ENCODE data around the gene ADCYAP1. TPM values are rescaled to one million over a fixed set of nuclear protein-coding genes. Genes with fewer than 3 reads are reported as not detected.
A peak's percentile ranks its signal among the peaks of the same experiment; 100 is the strongest.

ADCYAP1 gene
- total RNA-seq, 1 experiment from 2014 or later, result not detected

GRCh38 chr18:892316-892715, 12.4 kb upstream of the ADCYAP1 start:
- H3K4me1 Mint-ChIP-seq (ENCODE audit: insufficient read depth, unreplicated experiment), result no peaks in the 10 kb centered on the region
- peaks cover 11% of the 10 kb centered on the region for H3K27me3 Mint-ChIP-seq (ENCODE audit: insufficient read depth, unreplicated experiment)
- no peaks in the 10 kb centered on the region for H3K9me3 Mint-ChIP-seq (ENCODE audit: unreplicated experiment)
- CTCF ChIA-PET, result interaction anchor here (0.6 to 1.9 kb wide), 3 partner anchors 27 to 184 kb away, joined by 3 to 6 read pairs (median 4); no protein-coding TSS in a partner anchor
- no peak overlapping the region for H3K27ac Mint-ChIP-seq (ENCODE audit: low read depth, unreplicated experiment)
- no TSS peak for BruUV-seq (replicated peaks)
- POLR2A ChIA-PET, result no interaction called here
- H3K36me3 Mint-ChIP-seq (ENCODE audit: insufficient read depth, unreplicated experiment), result no peaks in the 10 kb centered on the region
- H3K4me3 Mint-ChIP-seq (ENCODE audit: unreplicated experiment), result no peak overlapping the region
- no peak for TF ChIP-seq CTCF (IDR thresholded peaks at IDR 0.05; ENCODE audit: unreplicated experiment)
- intact Hi-C loops (cut with micrococcal nuclease), result no loop called here
- peak; percentile 26 for DNase-seq (ENCODE audit: unreplicated experiment)

GRCh38 chr18:896315-896714, 8.4 kb upstream of the ADCYAP1 start:
- Mint-ChIP-seq H3K27ac (ENCODE audit: low read depth, unreplicated experiment) (no peak overlapping the region), H3K4me3 (ENCODE audit: unreplicated experiment) (no peak overlapping the region), H3K9me3 (ENCODE audit: unreplicated experiment) (no peaks in the 10 kb centered on the region), H3K27me3 (ENCODE audit: insufficient read depth, unreplicated experiment) (peaks cover 22% of the 10 kb centered on the region), H3K4me1 (ENCODE audit: insufficient read depth, unreplicated experiment) (no peaks in the 10 kb centered on the region), H3K36me3 (ENCODE audit: insufficient read depth, unreplicated experiment) (no peaks in the 10 kb centered on the region)
- ChIA-PET POLR2A (no interaction called here), CTCF (interaction anchor here (0.5 to 1.5 kb wide), 3 partner anchors 66 to 1660 kb away, joined by 3 to 5 read pairs (median 3); no protein-coding TSS in a partner anchor)
- no peak for TF ChIP-seq CTCF (IDR thresholded peaks at IDR 0.05; ENCODE audit: unreplicated experiment)
- no peak for DNase-seq (ENCODE audit: unreplicated experiment)
- BruUV-seq (replicated peaks), result no TSS peak
- intact Hi-C loops (cut with micrococcal nuclease), result no loop called here

GRCh38 chr18:901761-902160, 2.9 kb upstream of the ADCYAP1 start:
- no peak overlapping the region for H3K4me3 Mint-ChIP-seq (ENCODE audit: unreplicated experiment)
- H3K4me1 Mint-ChIP-seq (ENCODE audit: insufficient read depth, unreplicated experiment), result no peaks in the 10 kb centered on the region
- CTCF ChIA-PET, result interaction anchor here (0.6 to 1.8 kb wide), 8 partner anchors 13 to 598 kb away, joined by 3 to 12 read pairs (median 3); no protein-coding TSS in a partner anchor
- no peak for DNase-seq (ENCODE audit: unreplicated experiment)
- no peaks in the 10 kb centered on the region for H3K9me3 Mint-ChIP-seq (ENCODE audit: unreplicated experiment)
- no peak overlapping the region for H3K27ac Mint-ChIP-seq (ENCODE audit: low read depth, unreplicated experiment)
- no peaks in the 10 kb centered on the region for H3K36me3 Mint-ChIP-seq (ENCODE audit: insufficient read depth, unreplicated experiment)
- peaks cover 47% of the 10 kb centered on the region for H3K27me3 Mint-ChIP-seq (ENCODE audit: insufficient read depth, unreplicated experiment)
- POLR2A ChIA-PET, result interaction anchor here (0.8 kb wide), 1 partner anchor 12 kb away, joined by 3 read pairs; no protein-coding TSS in a partner anchor
- intact Hi-C loops (cut with micrococcal nuclease), result loop anchor here (1.0 kb wide), 1 partner anchor 60 kb away; no protein-coding TSS in a partner anchor
- TF ChIP-seq CTCF (IDR thresholded peaks at IDR 0.05; ENCODE audit: unreplicated experiment), result no peak
- no TSS peak for BruUV-seq (replicated peaks)

- no peak overlapping the region for H3K4me3 Mint-ChIP-seq (ENCODE audit: unreplicated experiment)
- DNase-seq (ENCODE audit: unreplicated experiment), result no peak
- intact Hi-C loops (cut with micrococcal nuclease), result loop anchor here (1.0 kb wide), 1 partner anchor 59 kb away; no protein-coding TSS in a partner anchor
- no peak overlapping the region for H3K27ac Mint-ChIP-seq (ENCODE audit: low read depth, unreplicated experiment)
- H3K4me1 Mint-ChIP-seq (ENCODE audit: insufficient read depth, unreplicated experiment), result no peaks in the 10 kb centered on the region
- no peaks in the 10 kb centered on the region for H3K36me3 Mint-ChIP-seq (ENCODE audit: insufficient read depth, unreplicated experiment)
- H3K27me3 Mint-ChIP-seq (ENCODE audit: insufficient read depth, unreplicated experiment), result peaks cover 47% of the 10 kb centered on the region
- ChIA-PET CTCF (interaction anchor here (0.6 to 1.8 kb wide), 7 partner anchors 37 to 379 kb away, joined by 3 to 12 read pairs (median 3); no protein-coding TSS in a partner anchor), POLR2A (interaction anchor here (0.8 kb wide), 1 partner anchor 11 kb away, joined by 3 read pairs; no protein-coding TSS in a partner anchor)
- H3K9me3 Mint-ChIP-seq (ENCODE audit: unreplicated experiment), result no peaks in the 10 kb centered on the region
- no TSS peak for BruUV-seq (replicated peaks)
- TF ChIP-seq CTCF (IDR thresholded peaks at IDR 0.05; ENCODE audit: unreplicated experiment), result peak; percentile 32
Observed at GRCh38 chr18:902229-902628, 2.4 kb upstream of the ADCYAP1 start.

All from MCF 10A (cell line).